ENCODE measurements around the gene TOP2A. TPM values are rescaled to one million over a fixed set of nuclear protein-coding genes. Genes with fewer than 3 reads are reported as not detected.

TOP2A gene
- total RNA-seq, 2 donors from 2014 or later: 0.47 to 4.2 TPM

DNA sequence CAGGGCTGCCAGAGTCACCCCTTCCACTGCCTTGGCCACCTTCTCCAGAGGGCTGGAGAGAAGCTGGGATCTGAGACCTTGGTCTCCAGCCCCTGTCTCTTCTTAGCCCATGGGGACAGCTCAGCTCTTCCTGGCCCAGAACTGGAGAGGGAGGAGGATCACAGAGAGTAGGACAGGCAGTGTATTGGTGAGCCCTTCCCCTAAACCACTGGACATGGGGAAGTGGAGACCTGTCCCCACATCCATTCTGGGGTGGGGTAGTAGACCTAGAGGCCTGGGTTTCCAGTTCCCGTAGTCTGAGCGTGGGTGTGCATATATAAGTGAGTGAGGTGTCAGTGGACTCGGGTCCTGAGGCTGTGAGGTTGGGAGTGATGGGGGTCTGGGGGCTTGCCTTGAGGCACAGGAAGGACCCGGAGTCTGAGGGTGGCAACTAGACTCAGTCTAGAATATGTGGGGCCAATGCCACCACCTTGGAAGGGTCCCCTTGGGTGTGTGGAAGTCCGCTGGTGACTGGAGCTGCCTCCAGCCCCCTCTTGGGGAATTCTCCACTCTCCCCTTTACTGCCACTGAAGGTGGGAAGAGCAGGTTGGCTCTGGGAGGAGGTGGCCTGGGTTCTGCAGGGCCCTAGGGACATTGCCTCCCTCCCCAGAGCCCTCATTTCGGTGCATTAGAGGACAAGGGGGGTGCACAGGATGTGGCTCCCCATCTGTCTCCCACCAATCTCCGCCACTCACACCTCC is 73.1 kb downstream of the TOP2A start:
- intact Hi-C loops (cut with DNase I): no loop called here
- no peak for DNase-seq

DNA sequence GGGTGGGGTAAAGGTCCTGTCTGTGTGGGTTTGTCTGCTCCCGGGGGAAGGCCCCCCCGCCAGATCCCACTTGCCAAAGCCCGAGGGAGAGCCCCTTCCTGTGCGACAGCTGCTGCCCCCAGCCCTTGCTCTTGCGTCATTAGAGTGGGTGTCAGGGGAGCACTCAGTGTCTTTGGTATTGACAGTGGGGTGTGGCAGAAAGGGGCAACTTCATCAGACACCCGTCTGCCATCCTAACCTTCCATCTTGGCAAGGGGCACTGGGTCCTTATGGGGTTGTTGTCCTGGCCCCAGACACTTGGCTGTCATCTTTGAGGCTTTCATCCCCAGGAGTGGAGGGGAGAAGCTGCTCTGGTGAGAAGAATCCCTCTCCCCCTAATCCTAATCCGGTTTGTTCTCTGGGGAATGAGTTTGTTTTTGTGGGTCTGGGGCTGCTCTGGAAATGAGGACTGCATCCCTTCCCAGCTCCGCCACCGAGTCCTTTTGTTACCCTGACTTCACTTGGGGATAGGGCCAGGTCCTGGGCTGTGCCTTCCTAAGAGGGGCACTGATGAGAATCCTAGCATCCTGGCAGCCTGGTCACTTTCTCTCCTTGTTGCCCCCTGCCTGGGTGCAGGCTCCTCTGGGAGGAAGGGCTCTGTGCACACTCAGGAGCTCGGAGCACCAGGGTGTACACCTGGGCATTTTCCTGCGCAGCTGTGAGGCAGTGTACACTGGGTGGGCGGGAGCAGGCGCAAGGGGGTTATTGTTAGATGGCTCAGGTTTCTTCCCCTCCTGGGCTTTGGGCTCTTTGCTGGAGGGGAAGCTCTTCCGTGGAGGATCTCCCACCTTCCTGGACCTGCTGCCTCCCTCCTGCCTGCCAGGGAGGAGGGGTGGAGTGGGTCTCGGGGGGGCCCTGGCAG is 74.2 kb downstream of the TOP2A start:
- peak; percentile 70 for DNase-seq
- ATAC-seq: no peak
- intact Hi-C loops (cut with DNase I): no loop called here

More for the DNA sequence above, 73.1 kb downstream of the TOP2A start:
- ATAC-seq: peak in 1 of 2 donors; percentile 0

DNA sequence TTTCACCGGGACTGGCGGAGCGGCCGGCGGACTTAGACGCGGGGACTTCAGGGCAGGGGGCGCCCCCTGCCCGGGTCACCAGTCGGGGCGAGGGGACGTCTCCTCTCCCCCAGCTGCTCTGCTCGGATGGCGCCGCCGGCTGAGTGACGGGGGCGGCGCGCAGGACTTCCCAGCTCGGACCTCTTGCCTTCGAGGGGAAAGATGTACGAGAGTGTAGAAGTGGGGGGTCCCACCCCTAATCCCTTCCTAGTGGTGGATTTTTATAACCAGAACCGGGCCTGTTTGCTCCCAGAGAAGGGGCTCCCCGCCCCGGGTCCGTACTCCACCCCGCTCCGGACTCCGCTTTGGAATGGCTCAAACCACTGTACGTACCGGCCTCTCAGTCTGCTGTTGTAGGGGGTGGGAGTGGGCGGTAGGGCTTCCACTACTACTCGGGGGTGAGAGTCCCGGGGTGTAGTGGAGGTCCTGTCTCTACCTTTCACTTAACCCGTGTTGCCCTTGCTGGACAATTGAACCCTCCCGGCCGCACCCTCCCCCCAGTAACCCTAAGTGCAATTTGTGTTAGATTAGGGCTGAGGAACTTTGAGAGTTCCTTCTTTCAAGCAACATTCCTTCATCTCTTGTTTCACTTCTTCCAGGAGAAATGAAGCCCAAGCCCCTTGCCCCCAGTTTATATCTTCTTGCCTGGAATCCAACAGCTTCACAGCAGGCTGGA is 75.0 kb downstream of the TOP2A start:
- DNase-seq (peak; percentile 36), ATAC-seq (no peak)
- intact Hi-C loops (cut with DNase I): no loop called here

DNA sequence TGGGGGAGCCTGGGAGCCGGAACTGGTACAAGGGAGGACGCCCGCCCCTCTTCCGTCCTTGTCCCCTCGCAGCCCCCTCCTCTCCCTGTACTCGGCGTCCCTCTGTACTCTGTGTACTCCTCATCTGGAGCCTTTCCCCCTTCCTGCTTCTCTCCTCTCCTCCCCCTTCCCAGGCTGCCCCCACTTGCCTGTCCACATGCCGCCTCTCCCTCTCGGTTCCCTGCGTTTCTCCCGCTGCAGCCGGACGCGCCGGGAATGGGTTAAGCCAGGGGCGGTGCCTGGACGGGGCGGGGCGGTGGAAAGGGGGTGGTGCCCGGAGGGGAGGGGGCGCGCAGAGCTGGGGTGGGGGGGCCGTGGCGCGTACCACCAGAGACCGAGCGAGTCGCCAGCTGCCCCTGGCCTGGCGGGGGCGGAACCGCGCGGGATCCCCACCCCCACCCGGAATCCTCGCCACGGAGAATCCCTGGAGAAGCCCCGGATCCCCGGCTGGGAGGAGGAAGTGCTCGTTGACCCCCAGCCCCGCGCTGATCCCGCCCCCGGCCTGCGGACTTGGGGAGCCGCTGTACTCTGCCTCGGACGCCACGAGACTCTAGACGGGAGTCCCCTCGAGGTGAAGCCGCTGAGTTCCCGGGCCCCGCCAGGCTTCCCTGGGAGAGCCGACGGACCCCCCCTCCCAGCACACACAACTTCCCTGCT is 75.7 kb downstream of the TOP2A start:
- peak; percentile 73 to 76 for ATAC-seq
- DNase-seq: peak; percentile 89
- intact Hi-C loops (cut with DNase I): no loop called here

DNA sequence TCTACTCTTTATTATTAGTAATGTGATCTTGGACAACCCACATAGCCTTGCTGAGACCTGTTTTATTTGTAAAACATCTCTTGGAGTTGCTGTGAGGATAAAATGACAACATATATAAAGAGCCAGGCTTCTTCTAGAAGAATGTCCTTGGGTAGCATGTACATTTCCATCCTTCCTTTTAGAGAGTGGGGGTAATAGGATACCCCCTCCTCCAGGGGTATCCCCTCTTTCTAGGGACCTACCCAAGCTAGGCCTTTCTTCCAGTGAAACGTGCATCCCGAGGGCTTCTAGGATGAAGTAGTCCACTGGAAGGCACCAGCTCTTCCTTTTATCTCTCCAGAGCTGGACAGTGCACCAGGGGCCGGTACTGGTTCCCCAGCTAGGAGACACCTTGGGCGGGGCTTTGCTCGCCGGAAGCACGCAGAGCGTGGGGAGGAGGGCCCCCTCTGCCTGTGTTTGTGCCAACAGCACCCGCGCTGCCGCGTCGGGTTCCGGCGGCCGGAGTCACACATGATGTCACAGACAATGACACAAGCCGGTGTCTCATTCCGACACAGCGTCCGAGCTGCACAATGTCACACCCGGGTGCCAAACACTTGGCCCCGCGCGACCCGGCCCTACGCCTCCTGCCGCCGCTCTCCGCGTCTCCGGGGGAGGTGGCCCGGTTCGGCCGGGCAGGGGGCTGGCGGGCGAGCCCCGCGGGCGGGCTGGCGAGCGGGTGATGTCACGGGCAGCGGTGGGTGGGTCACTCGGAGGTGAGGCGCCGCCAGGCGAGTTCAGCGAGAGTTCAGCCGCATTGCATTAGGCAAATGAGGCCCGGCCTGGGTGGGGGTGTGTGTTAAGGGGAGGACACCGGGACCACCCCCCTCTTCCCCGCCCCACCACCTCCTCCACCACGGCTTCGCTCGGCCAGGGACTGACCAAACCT is 76.6 kb downstream of the TOP2A start:
- ATAC-seq (peak; percentile 78 to 80), DNase-seq (peak; percentile 96)
- intact Hi-C loops (cut with DNase I): no loop called here

DNA sequence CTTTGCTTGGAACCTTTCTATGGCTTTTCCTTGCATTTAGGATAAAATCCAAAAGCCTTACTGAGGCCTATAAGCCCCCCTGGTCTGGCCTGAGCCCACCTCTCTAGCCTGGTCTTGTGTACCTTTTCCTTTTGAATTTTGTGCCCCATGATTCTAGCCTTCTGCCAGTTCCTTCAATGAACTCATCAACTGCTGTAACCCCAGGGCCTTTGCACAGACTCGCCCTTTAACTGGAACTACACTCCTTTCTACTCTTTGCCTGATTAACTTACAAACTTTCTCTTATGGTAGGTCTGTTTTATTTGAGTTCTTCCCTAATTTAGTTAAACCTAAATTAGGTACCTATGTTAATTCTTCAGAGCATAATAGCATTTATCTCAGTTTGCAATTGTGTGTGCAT is 77.4 kb downstream of the TOP2A start:
- ATAC-seq (no peak), DNase-seq (no peak)
- intact Hi-C loops (cut with DNase I): no loop called here

DNA sequence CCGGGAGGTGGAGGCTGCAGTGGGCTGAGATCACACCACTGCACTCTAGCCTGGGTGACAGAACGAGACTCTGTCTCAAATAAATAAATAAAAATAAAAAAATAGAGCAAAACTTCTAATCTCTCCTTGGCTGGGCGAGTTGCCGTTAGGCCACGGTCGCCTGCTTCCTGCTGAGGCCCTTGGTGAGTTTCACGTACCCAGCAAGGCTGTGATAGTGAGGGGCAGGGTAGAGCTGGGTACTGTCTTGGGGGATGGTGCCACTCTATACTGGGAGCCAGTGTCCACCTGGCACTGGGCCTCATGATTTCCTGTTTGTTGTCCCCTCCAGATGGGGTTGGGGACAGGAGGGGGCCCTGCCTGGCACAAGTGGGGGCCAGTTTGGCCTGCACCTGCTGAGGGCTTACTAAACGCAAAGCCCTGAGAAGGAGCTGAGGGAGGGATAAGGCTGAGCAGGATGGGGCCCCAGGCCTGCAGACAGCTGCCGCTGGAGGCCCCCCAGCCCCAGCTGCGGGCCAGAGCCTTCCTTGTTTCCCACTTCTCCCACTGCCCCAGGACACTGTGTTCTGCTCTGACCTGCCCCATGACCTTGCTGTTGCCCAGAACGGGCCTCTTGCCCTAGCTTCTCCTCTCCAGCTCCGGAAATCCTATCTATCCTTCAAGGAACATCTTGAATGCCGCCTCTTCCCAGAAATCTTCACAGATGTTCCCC is 78.6 kb downstream of the TOP2A start:
- DNase-seq: no peak
- intact Hi-C loops (cut with DNase I): no loop called here
- no peak for ATAC-seq

Other genes with a start within 250 kb of the TOP2A start
- 1 to 10 TPM; 2.8 to 4.6 TPM for gene RAPGEFL1, start 240.4 kb downstream of the TOP2A start, total RNA-seq
- 10 to 100 TPM; 13.9 to 14.4 TPM for gene WIPF2, start 198.6 kb downstream of the TOP2A start, total RNA-seq
- gene CDC6, start 130.0 kb downstream of the TOP2A start, total RNA-seq: 1 to 10 TPM; 1.3 to 1.9 TPM
- gene RARA, start 108.7 kb downstream of the TOP2A start, total RNA-seq: 10 to 100 TPM; 23.3 to 43.8 TPM
- 1 to 10 TPM; 1.2 to 1.3 TPM for gene GJD3, start 53.2 kb downstream of the TOP2A start, total RNA-seq
- 100 to 1,000 TPM; 443 to 470 TPM for gene IGFBP4, start 25.6 kb upstream of the TOP2A start, total RNA-seq
- not detected for gene TNS4, start 83.7 kb upstream of the TOP2A start, total RNA-seq
- gene CCR7, start 147.6 kb upstream of the TOP2A start, total RNA-seq: under 1 TPM; 0.29 to 0.53 TPM
- 10 to 100 TPM; 62.2 to 68.9 TPM for gene SMARCE1, start 229.9 kb upstream of the TOP2A start, total RNA-seq
- 1 to 10 TPM in 1 of 2 donors, not detected in 1; 1.3 TPM for gene KRT222, start 247.3 kb upstream of the TOP2A start, total RNA-seq

All from left cardiac atrium (tissue), 4 donors.